K562 (cell line): ENCODE measurements around the gene CRIM1. TPM values are rescaled to one million over a fixed set of nuclear protein-coding genes. Genes with fewer than 3 reads are reported as not detected.
A peak's percentile ranks its signal among the peaks of the same experiment; 100 is the strongest.

Experiments
- CBFA2T3 ChIP-seq: fragments of 450-650 bp; IDR thresholded peaks from 2 replicates; pipeline ENCODE4 v1.6.1; 2017
- EP300 ChIP-seq: IDR thresholded peaks from 2 replicates; pipeline ENCODE4 v1.6.1; 2012; ENCODE audit warnings: low read length, improper control_type of control experiment
- HDAC1 ChIP-seq, 2 experiments: fragments of 450-650 bp; IDR thresholded peaks; 2 replicates each; pipeline ENCODE4 v1.6.1; 2016 to 2017; ENCODE audit warnings: inconsistent platforms in 1 of 2, mild to moderate bottlenecking in 1 of 2, moderate library complexity in 1 of 2
- HIVEP1 ChIP-seq: fragments of 250-450 bp; sonication (Bioruptor Pico); IDR thresholded peaks from 2 replicates; pipeline ENCODE4 v1.4.0; 2020; ENCODE audit warnings: mild to moderate bottlenecking
- KAT2B ChIP-seq: IDR thresholded peaks from one replicate; pipeline ENCODE4 v1.6.1; 2012; ENCODE audit warnings: low read depth, mild to moderate bottlenecking, control low read depth, inconsistent platforms, low read length, moderate library complexity
- MXI1 ChIP-seq: IDR thresholded peaks from 2 replicates; pipeline ENCODE4 v1.6.1; 2011; ENCODE audit warnings: low read depth, mild to moderate bottlenecking, improper control_type of control experiment, low read length
- MYC ChIP-seq, 2 experiments: fragments of 250-450 bp in 1 of 2; sonication (Bioruptor Pico) in 1 of 2; IDR thresholded peaks; 2 replicates each; pipeline versions ENCODE4 v1.5.1 to v1.6.1; 2012 to 2021; ENCODE audit warnings: low read depth in 2 of 2, borderline replicate concordance in 1 of 2, improper control_type of control experiment in 1 of 2, low read length in 1 of 2, mild to moderate bottlenecking in 1 of 2, moderate library complexity in 1 of 2
- NCOA4 ChIP-seq: fragments of 450-650 bp; IDR thresholded peaks from 2 replicates; pipeline ENCODE4 v1.6.1; 2018; ENCODE audit warnings: mild to moderate bottlenecking; ENCODE audit not compliant: partially characterized antibody
- NEUROD1 ChIP-seq: fragments of 150-350 bp; IDR thresholded peaks from 2 replicates; pipeline ENCODE4 v1.6.1; 2014; ENCODE audit warnings: borderline replicate concordance, low read length, low read depth; ENCODE audit not compliant: partially characterized antibody
- PML ChIP-seq: IDR thresholded peaks from 2 replicates; pipeline ENCODE4 v1.6.1; 2012; ENCODE audit warnings: low read length, inconsistent platforms
- SPI1 ChIP-seq: IDR thresholded peaks from 2 replicates; pipeline ENCODE4 v1.6.1; 2011; ENCODE audit warnings: low read depth, low read length, control low read depth, borderline replicate concordance
- TEAD4 ChIP-seq, 2 experiments: sonication (generic) in 1 of 2; formaldehyde crosslinking in 1 of 2; IDR thresholded peaks; 2 replicates each; pipeline versions ENCODE4 v1.6.1 to v1.8.0; 2012 to 2022; ENCODE audit warnings: borderline replicate concordance in 1 of 2, inconsistent platforms in 1 of 2, low read length in 1 of 2, mild to moderate bottlenecking in 1 of 2, missing genetic modification reagents in 1 of 2
- TOE1 ChIP-seq, 2 experiments: fragments of 450-650 bp in 1 of 2; sonication (generic) in 1 of 2; formaldehyde crosslinking in 1 of 2; IDR thresholded peaks; 2 replicates each; pipeline versions ENCODE4 v1.7.1 to v1.8.0; 2016 to 2022; ENCODE audit warnings: borderline replicate concordance in 2 of 2, mild to moderate bottlenecking in 2 of 2, antibody characterized with exemption in 1 of 2, inconsistent platforms in 1 of 2, low read depth in 1 of 2, missing genetic modification reagents in 1 of 2, moderate library complexity in 1 of 2
- TRIM24 ChIP-seq, 2 experiments: fragments of 450-650 bp; IDR thresholded peaks; 2 replicates each; pipeline ENCODE4 v1.6.1; 2016
- ZNF232 ChIP-seq: sonication (generic); formaldehyde crosslinking; IDR thresholded peaks from 2 replicates; pipeline ENCODE4 v1.8.0; 2022; ENCODE audit warnings: mild to moderate bottlenecking, missing genetic modification reagents
- polyA plus RNA-seq, 8 experiments: library from polyadenylated mRNA; depleted of rRNA in 4 of 8; stranded (reverse) in 5 of 8; unstranded in 3 of 8; fragments of >200 nt; fragmentation: Nextera tagmentation in 2 of 8; fragmentation: Illumina TruSeq in 1 of 8; extraction: Ambion mirVana in 2 of 8; extraction: Trizol in 1 of 8; gene quantifications; 2 replicates each; pipeline versions ENCODE4 v1.2.1 to v1.2.3, GENCODE V29; 2011 to 2014; ENCODE audit warnings: inconsistent platforms in 1 of 8, missing spikeins in 1 of 8
- total RNA-seq, 7 experiments: library from RNA; depleted of rRNA in 6 of 7; stranded (reverse); fragments of >200 nt in 6 of 7; fragmentation: Illumina TruSeq in 2 of 7; extraction: Trizol in 2 of 7; gene quantifications; 2 replicates each; pipeline versions ENCODE4 v1.2.1 to v1.2.3, GENCODE V29; 2011 to 2021; ENCODE audit warnings: low replicate concordance in 1 of 7
- TF ChIP-seq, protein P1 (sequence below): fragments of 250-450 bp; sonication (Bioruptor Pico); IDR thresholded peaks from 2 replicates; pipeline ENCODE4 v1.4.0; 2020
- TF ChIP-seq, protein P2 (sequence below): fragments of 450-650 bp; IDR thresholded peaks from 2 replicates; pipeline ENCODE4 v1.6.1; 2018; ENCODE audit not compliant: partially characterized antibody
- TF ChIP-seq, protein P3 (sequence below), 2 experiments: fragments of 150-350 bp in 1 of 2; IDR thresholded peaks; 2 replicates each; pipeline ENCODE4 v1.6.1; 2012 to 2016; ENCODE audit warnings: low read depth in 2 of 2, low read length in 2 of 2, mild to moderate bottlenecking in 1 of 2, moderate library complexity in 1 of 2

The CRIM1 gene
- total and polyA plus RNA-seq, 9 of the 15 experiments (the other 6 are each of a cell fraction or from before 2014, with no cell fraction given) = 0.01 to 0.36 (median 0.06) TPM; not detected in 1

DNA sequence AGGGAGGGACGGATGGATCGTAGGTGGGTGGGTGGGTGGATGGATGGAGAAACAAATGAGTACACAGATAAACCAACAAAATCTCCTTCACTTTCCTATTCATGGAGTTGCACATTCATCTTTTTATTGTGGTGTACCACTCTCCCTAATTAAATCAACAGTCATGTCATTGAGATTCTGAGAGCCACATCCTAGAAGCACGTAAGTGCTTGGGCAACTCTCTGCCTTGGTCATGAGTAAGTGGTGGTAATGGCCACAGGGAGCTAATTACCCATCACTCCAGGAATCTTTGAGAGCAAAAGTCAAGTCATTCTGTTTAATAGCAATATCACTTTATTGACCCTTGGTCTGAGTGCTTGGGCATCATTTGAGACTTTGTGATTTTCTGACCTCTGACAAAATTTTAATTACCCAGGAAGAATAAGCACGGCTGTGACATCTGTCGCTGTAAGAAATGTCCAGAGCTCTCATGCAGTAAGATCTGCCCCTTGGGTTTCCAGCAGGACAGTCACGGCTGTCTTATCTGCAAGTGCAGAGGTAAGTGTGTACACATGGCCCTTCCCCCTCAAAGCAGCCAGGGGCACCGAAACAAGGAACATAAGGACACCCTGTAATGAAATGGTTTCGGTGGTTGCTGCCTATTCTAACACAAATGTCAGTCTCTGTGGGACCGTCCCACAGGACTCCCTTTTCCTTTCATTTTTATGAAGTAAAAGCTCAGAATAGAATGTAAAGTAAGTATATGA, 156.5 kb downstream of the CRIM1 start (continued):
- no peak for TF ChIP-seq KAT2B
- peak; percentile 88 for TF ChIP-seq CBFA2T3
- TF ChIP-seq, protein P1, sequence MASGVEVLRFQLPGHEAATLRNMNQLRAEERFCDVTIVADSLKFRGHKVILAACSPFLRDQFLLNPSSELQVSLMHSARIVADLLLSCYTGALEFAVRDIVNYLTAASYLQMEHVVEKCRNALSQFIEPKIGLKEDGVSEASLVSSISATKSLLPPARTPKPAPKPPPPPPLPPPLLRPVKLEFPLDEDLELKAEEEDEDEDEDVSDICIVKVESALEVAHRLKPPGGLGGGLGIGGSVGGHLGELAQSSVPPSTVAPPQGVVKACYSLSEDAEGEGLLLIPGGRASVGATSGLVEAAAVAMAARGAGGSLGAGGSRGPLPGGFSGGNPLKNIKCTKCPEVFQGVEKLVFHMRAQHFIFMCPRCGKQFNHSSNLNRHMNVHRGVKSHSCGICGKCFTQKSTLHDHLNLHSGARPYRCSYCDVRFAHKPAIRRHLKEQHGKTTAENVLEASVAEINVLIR (CRISPR knock-in tag) = no peak
- TF ChIP-seq TEAD4 (IDR thresholded peaks at IDR 0.05; ENCODE audit: low read length) = peak; percentile 83
- no peak for TF ChIP-seq TEAD4 (CRISPR knock-in tag; IDR thresholded peaks at IDR 0.05; ENCODE audit: borderline replicate concordance)
- no peak for TF ChIP-seq HIVEP1 (CRISPR knock-in tag)
- TF ChIP-seq SPI1 = no peak
- TF ChIP-seq NCOA4 = no peak
- TF ChIP-seq, protein P2, sequence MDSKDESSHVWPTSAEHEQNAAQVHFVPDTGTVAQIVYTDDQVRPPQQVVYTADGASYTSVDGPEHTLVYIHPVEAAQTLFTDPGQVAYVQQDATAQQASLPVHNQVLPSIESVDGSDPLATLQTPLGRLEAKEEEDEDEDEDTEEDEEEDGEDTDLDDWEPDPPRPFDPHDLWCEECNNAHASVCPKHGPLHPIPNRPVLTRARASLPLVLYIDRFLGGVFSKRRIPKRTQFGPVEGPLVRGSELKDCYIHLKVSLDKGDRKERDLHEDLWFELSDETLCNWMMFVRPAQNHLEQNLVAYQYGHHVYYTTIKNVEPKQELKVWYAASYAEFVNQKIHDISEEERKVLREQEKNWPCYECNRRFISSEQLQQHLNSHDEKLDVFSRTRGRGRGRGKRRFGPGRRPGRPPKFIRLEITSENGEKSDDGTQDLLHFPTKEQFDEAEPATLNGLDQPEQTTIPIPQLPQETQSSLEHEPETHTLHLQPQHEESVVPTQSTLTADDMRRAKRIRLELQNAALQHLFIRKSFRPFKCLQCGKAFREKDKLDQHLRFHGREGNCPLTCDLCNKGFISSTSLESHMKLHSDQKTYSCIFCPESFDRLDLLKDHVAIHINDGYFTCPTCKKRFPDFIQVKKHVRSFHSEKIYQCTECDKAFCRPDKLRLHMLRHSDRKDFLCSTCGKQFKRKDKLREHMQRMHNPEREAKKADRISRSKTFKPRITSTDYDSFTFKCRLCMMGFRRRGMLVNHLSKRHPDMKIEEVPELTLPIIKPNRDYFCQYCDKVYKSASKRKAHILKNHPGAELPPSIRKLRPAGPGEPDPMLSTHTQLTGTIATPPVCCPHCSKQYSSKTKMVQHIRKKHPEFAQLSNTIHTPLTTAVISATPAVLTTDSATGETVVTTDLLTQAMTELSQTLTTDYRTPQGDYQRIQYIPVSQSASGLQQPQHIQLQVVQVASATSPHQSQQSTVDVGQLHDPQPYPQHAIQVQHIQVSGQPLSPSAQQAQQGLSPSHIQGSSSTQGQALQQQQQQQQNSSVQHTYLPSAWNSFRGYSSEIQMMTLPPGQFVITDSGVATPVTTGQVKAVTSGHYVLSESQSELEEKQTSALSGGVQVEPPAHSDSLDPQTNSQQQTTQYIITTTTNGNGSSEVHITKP = peak; percentile 39
- peak; percentile 36 for TF ChIP-seq NEUROD1
- TF ChIP-seq HDAC1 (IDR thresholded peaks at IDR 0.05) = no peak
- TF ChIP-seq TOE1 (IDR thresholded peaks at IDR 0.05; ENCODE audit: borderline replicate concordance) = no peak
- TF ChIP-seq TOE1 (CRISPR knock-in tag; IDR thresholded peaks at IDR 0.05; ENCODE audit: borderline replicate concordance, low read depth) = no peak
- no peak for TF ChIP-seq ZNF232 (CRISPR knock-in tag)
- TF ChIP-seq PML = 0 out of 2 replicates have a peak, but pooled peaks have one; percentile 44
- TF ChIP-seq, protein P3, sequence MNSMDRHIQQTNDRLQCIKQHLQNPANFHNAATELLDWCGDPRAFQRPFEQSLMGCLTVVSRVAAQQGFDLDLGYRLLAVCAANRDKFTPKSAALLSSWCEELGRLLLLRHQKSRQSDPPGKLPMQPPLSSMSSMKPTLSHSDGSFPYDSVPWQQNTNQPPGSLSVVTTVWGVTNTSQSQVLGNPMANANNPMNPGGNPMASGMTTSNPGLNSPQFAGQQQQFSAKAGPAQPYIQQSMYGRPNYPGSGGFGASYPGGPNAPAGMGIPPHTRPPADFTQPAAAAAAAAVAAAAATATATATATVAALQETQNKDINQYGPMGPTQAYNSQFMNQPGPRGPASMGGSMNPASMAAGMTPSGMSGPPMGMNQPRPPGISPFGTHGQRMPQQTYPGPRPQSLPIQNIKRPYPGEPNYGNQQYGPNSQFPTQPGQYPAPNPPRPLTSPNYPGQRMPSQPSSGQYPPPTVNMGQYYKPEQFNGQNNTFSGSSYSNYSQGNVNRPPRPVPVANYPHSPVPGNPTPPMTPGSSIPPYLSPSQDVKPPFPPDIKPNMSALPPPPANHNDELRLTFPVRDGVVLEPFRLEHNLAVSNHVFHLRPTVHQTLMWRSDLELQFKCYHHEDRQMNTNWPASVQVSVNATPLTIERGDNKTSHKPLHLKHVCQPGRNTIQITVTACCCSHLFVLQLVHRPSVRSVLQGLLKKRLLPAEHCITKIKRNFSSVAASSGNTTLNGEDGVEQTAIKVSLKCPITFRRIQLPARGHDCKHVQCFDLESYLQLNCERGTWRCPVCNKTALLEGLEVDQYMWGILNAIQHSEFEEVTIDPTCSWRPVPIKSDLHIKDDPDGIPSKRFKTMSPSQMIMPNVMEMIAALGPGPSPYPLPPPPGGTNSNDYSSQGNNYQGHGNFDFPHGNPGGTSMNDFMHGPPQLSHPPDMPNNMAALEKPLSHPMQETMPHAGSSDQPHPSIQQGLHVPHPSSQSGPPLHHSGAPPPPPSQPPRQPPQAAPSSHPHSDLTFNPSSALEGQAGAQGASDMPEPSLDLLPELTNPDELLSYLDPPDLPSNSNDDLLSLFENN (IDR thresholded peaks at IDR 0.05; ENCODE audit: low read depth in 2 of 2, low read length in 2 of 2) = peak in 1 of 2 experiments; percentile 66; a peak in 1 of 4 replicates
- no peak for TF ChIP-seq MXI1
- peak; percentile 57 to 64; a peak in 2 of 4 replicates for TF ChIP-seq TRIM24 (IDR thresholded peaks at IDR 0.05)
- TF ChIP-seq EP300 = peak; percentile 62
- TF ChIP-seq MYC (IDR thresholded peaks at IDR 0.05; ENCODE audit: low read depth, low read length) = 0 out of 2 replicates have a peak, but pooled peaks have one; percentile 18
- no peak for TF ChIP-seq MYC (CRISPR knock-in tag; IDR thresholded peaks at IDR 0.05; ENCODE audit: borderline replicate concordance, low read depth)
